K562 (cell line): Measurements from ENCODE around the gene MAP4. TPM values are rescaled to one million over a fixed set of nuclear protein-coding genes. Genes with fewer than 3 reads are reported as not detected.

Experiments
- AFF4 ChIP-seq: sonication (generic); formaldehyde crosslinking; IDR thresholded peaks from 2 replicates; pipeline ENCODE4 v1.8.0; 2023; ENCODE audit warnings: mild to moderate bottlenecking, missing genetic modification reagents
- ARID4B ChIP-seq: sonication (generic); formaldehyde crosslinking; IDR thresholded peaks from 2 replicates; pipeline ENCODE4 v1.8.0; 2022; ENCODE audit warnings: mild to moderate bottlenecking, missing genetic modification reagents
- ATF1 ChIP-seq, 2 experiments: fragments of 450-650 bp in 1 of 2; IDR thresholded peaks; 2 replicates each; pipeline ENCODE4 v1.6.1; 2016; ENCODE audit warnings: missing compliant biosample characterization in 1 of 2, missing genetic modification characterization in 1 of 2
- CBX1 ChIP-seq: sonication (generic); IDR thresholded peaks from 2 replicates; pipeline ENCODE4 v1.6.1; 2016; ENCODE audit warnings: antibody characterized with exemption, low read depth, mild to moderate bottlenecking
- FOXP1 ChIP-seq: sonication (generic); formaldehyde crosslinking; IDR thresholded peaks from 2 replicates; pipeline ENCODE4 v1.8.0; 2022; ENCODE audit warnings: mild to moderate bottlenecking, missing genetic modification reagents
- FUS ChIP-seq: fragments of 200-400 bp; formaldehyde crosslinking; optimal IDR thresholded peaks from 2 replicates; pipeline ENCODE3; 2017; ENCODE audit warnings: low read depth, low read length
- HIVEP1 ChIP-seq: fragments of 250-450 bp; sonication (Bioruptor Pico); IDR thresholded peaks from 2 replicates; pipeline ENCODE4 v1.4.0; 2020; ENCODE audit warnings: mild to moderate bottlenecking
- MAX ChIP-seq: sonication (generic); formaldehyde crosslinking; IDR thresholded peaks from 2 replicates; pipeline ENCODE4 v1.9.0; 2022; ENCODE audit warnings: mild to moderate bottlenecking, missing genetic modification reagents
- MAZ ChIP-seq, 2 experiments: fragments of 450-650 bp in 1 of 2; sonication (generic) in 1 of 2; formaldehyde crosslinking; IDR thresholded peaks in 1 of 2; conservative IDR thresholded peaks in 1 of 2; 2 replicates each; pipeline versions ENCODE4 v1.4.0 to v1.5.0; 2020; ENCODE audit warnings: mild to moderate bottlenecking in 1 of 2, missing genetic modification reagents in 1 of 2
- STAT6 ChIP-seq: sonication (generic); formaldehyde crosslinking; IDR thresholded peaks from 2 replicates; pipeline ENCODE4 v1.8.1; 2023; ENCODE audit warnings: mild to moderate bottlenecking, missing genetic modification reagents
- TEAD4 ChIP-seq, 2 experiments: sonication (generic) in 1 of 2; formaldehyde crosslinking in 1 of 2; IDR thresholded peaks; 2 replicates each; pipeline versions ENCODE4 v1.6.1 to v1.8.0; 2012 to 2022; ENCODE audit warnings: borderline replicate concordance in 1 of 2, inconsistent platforms in 1 of 2, low read length in 1 of 2, mild to moderate bottlenecking in 1 of 2, missing genetic modification reagents in 1 of 2
- ZBTB7A ChIP-seq: IDR thresholded peaks from 2 replicates; pipeline ENCODE4 v1.6.1; 2011; ENCODE audit warnings: low read depth, mild to moderate bottlenecking, low read length, moderate library complexity, borderline replicate concordance; ENCODE audit not compliant: control insufficient read depth
- ZNF165 ChIP-seq: fragments of 250-450 bp; sonication (Bioruptor Pico); IDR thresholded peaks from 2 replicates; pipeline ENCODE4 v1.4.0; 2020; ENCODE audit warnings: borderline replicate concordance
- ZNF586 ChIP-seq: fragments of 450-650 bp; formaldehyde crosslinking; conservative IDR thresholded peaks from 2 replicates; pipeline ENCODE4 v1.4.0; 2020; ENCODE audit warnings: mild to moderate bottlenecking, moderate library complexity
- polyA plus RNA-seq, 8 experiments: library from polyadenylated mRNA; depleted of rRNA in 4 of 8; stranded (reverse) in 5 of 8; unstranded in 3 of 8; fragments of >200 nt; fragmentation: Nextera tagmentation in 2 of 8; fragmentation: Illumina TruSeq in 1 of 8; extraction: Ambion mirVana in 2 of 8; extraction: Trizol in 1 of 8; gene quantifications; 2 replicates each; pipeline versions ENCODE4 v1.2.1 to v1.2.3, GENCODE V29; 2011 to 2014; ENCODE audit warnings: inconsistent platforms in 1 of 8, missing spikeins in 1 of 8
- total RNA-seq, 7 experiments: library from RNA; depleted of rRNA in 6 of 7; stranded (reverse); fragments of >200 nt in 6 of 7; fragmentation: Illumina TruSeq in 2 of 7; extraction: Trizol in 2 of 7; gene quantifications; 2 replicates each; pipeline versions ENCODE4 v1.2.1 to v1.2.3, GENCODE V29; 2011 to 2021; ENCODE audit warnings: low replicate concordance in 1 of 7

MAP4 gene
- total and polyA plus RNA-seq, 9 of the 15 experiments (the other 6 are each of a cell fraction or from before 2014, with no cell fraction given) = 13.3 to 141 (median 36.8) TPM

GRCh38 chr3:47824541-47825473 lies 191.4 kb downstream of the MAP4 start (continued):
- TF ChIP-seq ZNF165 (no peak), MAX (CRISPR knock-in tag) (peak; percentile 82), CBX1 (peak; percentile 97), MAZ (CRISPR knock-in tag; conservative IDR thresholded peaks at IDR 0.05 in 1 of 2, IDR thresholded peaks at IDR 0.05 in 1 of 2) (peak; percentile 71 to 86), ATF1 (CRISPR knock-in tag; IDR thresholded peaks at IDR 0.05) (no peak), ATF1 (tag; IDR thresholded peaks at IDR 0.05) (peak; percentile 77), FOXP1 (CRISPR knock-in tag) (peak; percentile 89), ZBTB7A (peak; percentile 87), FUS (peak; percentile 99), ZNF586 (CRISPR knock-in tag) (no peak), STAT6 (CRISPR knock-in tag) (0 out of 2 replicates have a peak, but pooled peaks have one; percentile 83), AFF4 (peak; percentile 92), TEAD4 (IDR thresholded peaks at IDR 0.05; ENCODE audit: low read length) (peak; percentile 43; the same call in 1 of the 2 replicates), TEAD4 (CRISPR knock-in tag; IDR thresholded peaks at IDR 0.05; ENCODE audit: borderline replicate concordance) (no peak), HIVEP1 (no peak), ARID4B (peak; percentile 93)
